ENCODE data around the gene AUTS2. TPM values are rescaled to one million over a fixed set of nuclear protein-coding genes. Genes with fewer than 3 reads are reported as not detected.

Gene AUTS2
- total RNA-seq, 3 donors from 2014 or later: 31.2 to 67.6 (median 36.5) TPM

DNA sequence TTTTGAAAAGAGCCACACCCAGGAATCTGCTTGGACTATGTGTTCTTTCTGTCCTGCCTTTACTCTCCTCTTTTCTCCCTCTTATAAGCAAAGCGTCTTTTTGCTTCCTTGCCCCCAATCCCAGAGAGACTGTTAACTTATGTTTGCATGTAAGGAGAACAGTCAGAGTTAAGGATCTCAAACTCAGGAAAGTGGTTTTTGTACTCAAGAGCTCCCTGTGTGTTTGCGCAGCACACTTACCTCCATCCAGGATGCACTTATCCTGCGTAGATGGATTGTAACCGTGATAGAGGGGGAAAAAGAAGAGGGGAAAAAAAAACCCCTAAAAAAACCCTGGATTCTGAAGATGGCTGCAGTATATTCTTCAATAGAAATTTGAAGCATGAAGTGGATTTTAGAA lies 228.9 kb downstream of the AUTS2 start:
- DNase-seq: no peak
- intact Hi-C loops (cut with DNase I, micrococcal nuclease): no loop called here
- TF ChIP-seq, protein P1, sequence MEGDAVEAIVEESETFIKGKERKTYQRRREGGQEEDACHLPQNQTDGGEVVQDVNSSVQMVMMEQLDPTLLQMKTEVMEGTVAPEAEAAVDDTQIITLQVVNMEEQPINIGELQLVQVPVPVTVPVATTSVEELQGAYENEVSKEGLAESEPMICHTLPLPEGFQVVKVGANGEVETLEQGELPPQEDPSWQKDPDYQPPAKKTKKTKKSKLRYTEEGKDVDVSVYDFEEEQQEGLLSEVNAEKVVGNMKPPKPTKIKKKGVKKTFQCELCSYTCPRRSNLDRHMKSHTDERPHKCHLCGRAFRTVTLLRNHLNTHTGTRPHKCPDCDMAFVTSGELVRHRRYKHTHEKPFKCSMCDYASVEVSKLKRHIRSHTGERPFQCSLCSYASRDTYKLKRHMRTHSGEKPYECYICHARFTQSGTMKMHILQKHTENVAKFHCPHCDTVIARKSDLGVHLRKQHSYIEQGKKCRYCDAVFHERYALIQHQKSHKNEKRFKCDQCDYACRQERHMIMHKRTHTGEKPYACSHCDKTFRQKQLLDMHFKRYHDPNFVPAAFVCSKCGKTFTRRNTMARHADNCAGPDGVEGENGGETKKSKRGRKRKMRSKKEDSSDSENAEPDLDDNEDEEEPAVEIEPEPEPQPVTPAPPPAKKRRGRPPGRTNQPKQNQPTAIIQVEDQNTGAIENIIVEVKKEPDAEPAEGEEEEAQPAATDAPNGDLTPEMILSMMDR (IDR thresholded peaks at IDR 0.05): no peak
- Histone ChIP-seq H3K4me1 (ENCODE audit: low read depth) (no peaks in the 10 kb centered on the region), H3K4me3 (no peak overlapping the region), H3K36me3 (ENCODE audit: low read depth) (no peaks in the 10 kb centered on the region), H3K9me3 (no peaks in the 10 kb centered on the region)
- no peak for ATAC-seq

DNA sequence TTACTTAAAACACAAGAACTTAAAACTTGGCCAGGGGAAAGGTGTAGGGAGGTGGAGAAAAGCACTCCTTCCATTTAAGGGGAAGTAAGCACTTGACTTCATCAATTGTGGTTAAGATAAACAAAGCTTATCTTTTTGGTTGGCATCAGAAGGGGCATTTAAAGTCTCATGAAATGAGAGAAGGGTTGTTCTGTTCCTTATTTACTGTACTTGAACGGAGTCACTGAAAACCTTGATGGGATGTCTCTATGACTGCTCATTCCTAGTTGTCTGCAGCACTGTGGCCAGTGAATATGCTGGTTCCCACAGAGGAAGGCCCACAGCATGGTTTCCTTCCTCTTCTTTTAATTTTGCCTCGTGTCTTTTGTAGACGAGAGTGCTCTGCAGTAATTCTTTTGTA lies 229.3 kb downstream of the AUTS2 start:
- H3K4me3 ChIP-seq: no peak overlapping the region
- TF ChIP-seq, protein P1 (IDR thresholded peaks at IDR 0.05): no peak
- DNase-seq: no peak
- ATAC-seq: no peak
- H3K36me3 ChIP-seq (ENCODE audit: low read depth): no peaks in the 10 kb centered on the region
- H3K9me3 ChIP-seq: no peaks in the 10 kb centered on the region
- intact Hi-C loops (cut with DNase I, micrococcal nuclease): no loop called here
- H3K4me1 ChIP-seq (ENCODE audit: low read depth): no peaks in the 10 kb centered on the region

DNA sequence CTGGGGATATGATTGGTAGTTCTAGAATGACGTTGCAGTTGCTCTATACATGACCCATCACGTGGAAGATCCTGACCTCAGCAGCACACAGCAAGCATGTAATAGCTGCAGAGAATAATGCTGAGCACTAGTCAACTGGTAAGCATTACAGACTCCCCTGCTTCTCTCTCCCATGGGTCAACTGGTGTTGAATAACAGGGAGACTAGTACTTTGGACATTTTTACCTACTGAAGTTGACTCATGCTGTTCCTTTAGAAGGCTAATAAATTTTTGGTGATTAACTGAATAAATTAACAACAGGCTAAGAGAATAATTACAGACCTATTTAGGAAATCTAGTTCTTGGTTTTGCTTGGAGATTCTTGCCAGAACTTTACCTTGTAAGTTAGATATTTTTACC lies 234.1 kb downstream of the AUTS2 start:
- TF ChIP-seq, protein P1 (IDR thresholded peaks at IDR 0.05): no peak
- no peaks in the 10 kb centered on the region for H3K36me3 ChIP-seq (ENCODE audit: low read depth)
- no peaks in the 10 kb centered on the region for H3K4me1 ChIP-seq (ENCODE audit: low read depth)
- intact Hi-C loops (cut with DNase I, micrococcal nuclease): no loop called here
- no peaks in the 10 kb centered on the region for H3K9me3 ChIP-seq
- DNase-seq (no peak), ATAC-seq (no peak)
- no peak overlapping the region for H3K4me3 ChIP-seq

DNA sequence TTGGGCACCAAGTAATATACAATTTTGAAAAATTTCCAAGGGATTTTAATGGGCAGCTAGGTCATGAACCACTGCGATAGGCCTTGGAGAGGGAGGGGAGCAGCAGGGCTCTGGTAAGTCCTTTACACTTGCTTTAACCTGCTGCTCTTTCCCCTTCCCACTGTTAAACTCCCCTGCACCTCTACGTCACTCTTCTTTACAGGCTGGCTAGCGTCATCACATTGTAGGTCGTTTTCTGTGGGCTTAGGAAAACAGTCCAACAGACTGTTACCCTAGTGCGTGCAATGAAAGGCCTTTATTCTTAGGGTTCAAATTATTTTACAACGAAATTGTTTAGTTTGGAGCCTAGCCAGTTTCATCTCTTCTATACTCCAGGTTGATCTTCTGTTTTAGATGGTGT lies 235.7 kb downstream of the AUTS2 start:
- DNase-seq (no peak), ATAC-seq (no peak)
- Histone ChIP-seq H3K4me3 (no peak overlapping the region), H3K4me1 (ENCODE audit: low read depth) (no peaks in the 10 kb centered on the region), H3K36me3 (ENCODE audit: low read depth) (no peaks in the 10 kb centered on the region), H3K9me3 (no peaks in the 10 kb centered on the region)
- intact Hi-C loops (cut with DNase I, micrococcal nuclease): no loop called here
- TF ChIP-seq, protein P1 (IDR thresholded peaks at IDR 0.05): no peak

DNA sequence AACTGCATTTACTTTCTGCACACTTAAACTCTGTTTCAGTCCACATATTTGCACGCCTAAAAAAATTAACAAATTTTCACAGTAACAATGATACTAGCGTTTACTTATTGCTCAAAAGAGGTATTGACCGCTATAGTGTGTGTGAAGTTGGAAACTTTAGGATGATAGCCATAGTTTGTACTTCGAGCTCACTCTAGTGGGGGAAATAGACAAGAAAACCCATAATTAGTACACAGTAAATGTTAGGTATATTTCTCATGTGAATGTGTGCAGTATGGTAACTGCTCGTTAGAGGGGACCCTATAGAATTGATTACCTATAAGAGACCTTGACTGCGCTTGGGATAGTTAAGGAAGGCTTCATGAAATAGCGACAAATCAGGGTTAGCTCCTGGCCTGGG lies 238.4 kb downstream of the AUTS2 start:
- Histone ChIP-seq H3K36me3 (ENCODE audit: low read depth) (no peaks in the 10 kb centered on the region), H3K9me3 (no peaks in the 10 kb centered on the region), H3K4me3 (no peak overlapping the region), H3K4me1 (ENCODE audit: low read depth) (no peaks in the 10 kb centered on the region)
- no peak for DNase-seq
- TF ChIP-seq, protein P1 (IDR thresholded peaks at IDR 0.05): no peak
- intact Hi-C loops (cut with DNase I, micrococcal nuclease): no loop called here
- ATAC-seq: no peak

DNA sequence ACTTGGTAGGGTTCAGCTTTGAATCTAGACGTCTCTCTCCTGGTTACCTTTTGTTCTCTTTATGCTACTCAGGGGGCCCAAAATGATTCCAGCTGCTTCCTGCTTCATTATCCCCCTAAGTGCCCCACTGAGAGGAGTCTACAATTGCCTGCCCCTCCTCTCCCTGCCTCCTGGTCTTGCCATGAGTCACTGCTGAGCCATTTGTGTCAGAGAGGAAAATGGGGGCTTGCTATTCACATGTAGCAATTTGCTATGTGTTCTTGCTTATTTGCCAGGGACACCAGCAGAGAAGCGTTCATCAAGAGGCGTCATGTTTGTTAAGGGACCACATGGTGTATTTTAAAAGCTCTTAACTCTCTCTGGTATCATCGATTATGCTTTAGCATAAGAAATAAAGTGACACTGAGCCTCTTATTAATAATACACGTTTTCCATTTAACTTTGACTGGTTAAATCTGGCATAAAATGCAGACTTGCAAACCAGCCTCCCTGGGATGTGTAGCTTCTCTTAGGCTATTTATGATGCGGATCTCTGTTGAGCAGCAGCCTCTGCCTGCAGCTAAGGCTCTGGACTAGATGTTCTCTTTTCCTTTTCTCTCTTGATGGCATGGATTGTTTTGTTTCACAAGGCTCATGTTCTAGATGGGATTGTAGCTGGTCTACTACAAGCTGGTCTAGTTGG lies 239.3 kb downstream of the AUTS2 start:
- intact Hi-C loops (cut with DNase I, micrococcal nuclease): no loop called here
- no peak for DNase-seq
- TF ChIP-seq, protein P1 (IDR thresholded peaks at IDR 0.05): no peak

More for the DNA sequence above, 239.3 kb downstream of the AUTS2 start:
- H3K36me3 ChIP-seq (ENCODE audit: low read depth): no peaks in the 10 kb centered on the region
- H3K9me3 ChIP-seq: no peaks in the 10 kb centered on the region
- no peak for ATAC-seq
- H3K4me1 ChIP-seq (ENCODE audit: low read depth): no peaks in the 10 kb centered on the region
- H3K4me3 ChIP-seq: no peak overlapping the region
